ENCODE measurements around the gene FGD4.

DNA sequence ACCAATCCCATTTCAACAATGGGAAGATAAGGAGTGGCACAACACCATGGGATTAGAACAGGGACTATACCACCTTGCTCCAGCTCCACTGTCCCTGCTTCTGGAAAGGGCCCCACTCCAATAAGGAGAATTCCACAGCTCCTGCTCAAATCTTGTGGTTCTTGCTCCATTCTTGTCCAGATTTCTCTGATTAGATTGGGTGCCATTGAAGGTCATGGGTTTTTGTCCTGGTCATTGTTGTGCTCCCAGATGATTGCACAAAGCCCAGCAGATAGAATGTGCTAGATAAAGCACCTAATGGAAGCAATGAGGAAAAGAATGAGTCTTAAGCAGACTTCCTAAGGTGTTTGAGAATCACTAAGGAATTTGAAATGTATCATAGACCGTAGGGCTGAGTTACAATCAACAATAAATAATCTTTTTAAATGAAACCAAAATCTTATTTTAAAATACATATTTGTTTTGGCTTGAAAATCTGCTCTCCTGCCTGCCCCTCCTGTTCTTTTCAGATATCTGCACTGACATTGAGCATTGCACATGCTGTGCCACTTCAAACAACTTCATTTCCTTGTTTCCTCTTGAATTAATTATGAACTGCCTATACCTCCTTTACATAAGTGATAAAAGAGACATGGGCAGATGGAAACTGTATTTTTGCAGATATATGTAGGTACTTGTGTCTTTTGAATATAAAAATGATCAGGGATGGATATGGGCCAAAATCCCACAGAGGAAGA, 115.9 kb downstream of the FGD4 start:
- no peak for TF ChIP-seq ZNF24 (IDR thresholded peaks at IDR 0.05)
- TF ChIP-seq MYC (IDR thresholded peaks at IDR 0.05; ENCODE audit: low read depth, low read length), result no peak
- TF ChIP-seq MYC (CRISPR knock-in tag; IDR thresholded peaks at IDR 0.05; ENCODE audit: borderline replicate concordance, low read depth), result no peak
- no peak for TF ChIP-seq POLR2A (conservative IDR thresholded peaks at IDR 0.05)
- TF ChIP-seq RAD21 (CRISPR knock-in tag; conservative IDR thresholded peaks at IDR 0.05 in 1 of 2, IDR thresholded peaks at IDR 0.05 in 1 of 2), result no peak
- TF ChIP-seq, protein P1, sequence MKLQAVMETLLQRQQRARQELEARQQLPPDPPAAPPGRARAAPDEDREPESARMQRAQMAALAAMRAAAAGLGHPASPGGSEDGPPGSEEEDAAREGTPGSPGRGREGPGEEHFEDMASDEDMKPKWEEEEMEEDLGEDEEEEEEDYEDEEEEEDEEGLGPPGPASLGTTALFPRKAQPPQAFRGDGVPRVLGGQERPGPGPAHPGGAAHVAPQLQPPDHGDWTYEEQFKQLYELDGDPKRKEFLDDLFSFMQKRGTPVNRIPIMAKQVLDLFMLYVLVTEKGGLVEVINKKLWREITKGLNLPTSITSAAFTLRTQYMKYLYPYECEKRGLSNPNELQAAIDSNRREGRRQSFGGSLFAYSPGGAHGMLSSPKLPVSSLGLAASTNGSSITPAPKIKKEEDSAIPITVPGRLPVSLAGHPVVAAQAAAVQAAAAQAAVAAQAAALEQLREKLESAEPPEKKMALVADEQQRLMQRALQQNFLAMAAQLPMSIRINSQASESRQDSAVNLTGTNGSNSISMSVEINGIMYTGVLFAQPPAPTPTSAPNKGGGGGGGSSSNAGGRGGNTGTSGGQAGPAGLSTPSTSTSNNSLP (IDR thresholded peaks at IDR 0.05; ENCODE audit: borderline replicate concordance, low read depth, low read length), result no peak
- no peak for TF ChIP-seq EZH2 (IDR thresholded peaks at IDR 0.05; ENCODE audit: borderline replicate concordance, low read depth, low read length)
- TF ChIP-seq FOXK2 (conservative IDR thresholded peaks at IDR 0.05 in 1 of 2, IDR thresholded peaks at IDR 0.05 in 1 of 2; ENCODE audit: low read depth in 2 of 2), result no peak

All from K562 (cell line).